Measurements from ENCODE around the gene ZBTB16.

- TF ChIP-seq, protein P1, sequence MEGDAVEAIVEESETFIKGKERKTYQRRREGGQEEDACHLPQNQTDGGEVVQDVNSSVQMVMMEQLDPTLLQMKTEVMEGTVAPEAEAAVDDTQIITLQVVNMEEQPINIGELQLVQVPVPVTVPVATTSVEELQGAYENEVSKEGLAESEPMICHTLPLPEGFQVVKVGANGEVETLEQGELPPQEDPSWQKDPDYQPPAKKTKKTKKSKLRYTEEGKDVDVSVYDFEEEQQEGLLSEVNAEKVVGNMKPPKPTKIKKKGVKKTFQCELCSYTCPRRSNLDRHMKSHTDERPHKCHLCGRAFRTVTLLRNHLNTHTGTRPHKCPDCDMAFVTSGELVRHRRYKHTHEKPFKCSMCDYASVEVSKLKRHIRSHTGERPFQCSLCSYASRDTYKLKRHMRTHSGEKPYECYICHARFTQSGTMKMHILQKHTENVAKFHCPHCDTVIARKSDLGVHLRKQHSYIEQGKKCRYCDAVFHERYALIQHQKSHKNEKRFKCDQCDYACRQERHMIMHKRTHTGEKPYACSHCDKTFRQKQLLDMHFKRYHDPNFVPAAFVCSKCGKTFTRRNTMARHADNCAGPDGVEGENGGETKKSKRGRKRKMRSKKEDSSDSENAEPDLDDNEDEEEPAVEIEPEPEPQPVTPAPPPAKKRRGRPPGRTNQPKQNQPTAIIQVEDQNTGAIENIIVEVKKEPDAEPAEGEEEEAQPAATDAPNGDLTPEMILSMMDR (conservative IDR thresholded peaks at IDR 0.05; ENCODE audit: low read depth in 2 of 2): no peak
- TF ChIP-seq POLR2AphosphoS5 (IDR thresholded peaks at IDR 0.05; ENCODE audit: low read depth) (no peak), EZH2 (IDR thresholded peaks at IDR 0.05; ENCODE audit: low read depth, unreplicated experiment) (no peak), ETS1 (IDR thresholded peaks at IDR 0.05) (no peak), REST (IDR thresholded peaks at IDR 0.05; ENCODE audit: unreplicated experiment) (no peak), EZH2phosphoT487 (IDR thresholded peaks at IDR 0.05; ENCODE audit: unreplicated experiment) (no peak), NANOG (IDR thresholded peaks at IDR 0.05; ENCODE audit: borderline replicate concordance) (no peak)
Measured at GRCh38 chr11:114106047-114106446, 46.5 kb downstream of the ZBTB16 start.

Data from GM23338 (cell line).